ENCODE measurements around the gene RCAN2.

RCAN2 gene

GRCh38 chr6:46440141-46440540 is 51.1 kb downstream of the RCAN2 start:
- H3K4me1 ChIP-seq (ENCODE audit: control insufficient read depth, insufficient read depth, low read length), result peaks cover 6% of the 10 kb centered on the region
- H3K9ac ChIP-seq (ENCODE audit: low read length in 2 of 2), result no peak overlapping the region
- H3K27me3 ChIP-seq (ENCODE audit: control insufficient read depth in 1 of 2, insufficient read depth in 2 of 2, low read length in 2 of 2), result no peaks in the 10 kb centered on the region
- H3K27ac ChIP-seq (ENCODE audit: low read length), result no peak overlapping the region
- no peaks in the 10 kb centered on the region for H3K36me3 ChIP-seq (ENCODE audit: control insufficient read depth in 2 of 2, insufficient read depth in 2 of 2, low read length in 2 of 2)
- no peak overlapping the region for H3K4me3 ChIP-seq (ENCODE audit: low read length in 2 of 2)
- peaks cover 0 to 3% of the 10 kb centered on the region in 2 donors for H3K9me3 ChIP-seq (ENCODE audit: control insufficient read depth in 2 of 2, low read length in 2 of 2)

- no peak overlapping the region for H3K4me3 ChIP-seq (ENCODE audit: low read length in 2 of 2)
- H3K36me3 ChIP-seq (ENCODE audit: control insufficient read depth in 2 of 2, insufficient read depth in 2 of 2, low read length in 2 of 2), result no peaks in the 10 kb centered on the region
- H3K9me3 ChIP-seq (ENCODE audit: control insufficient read depth in 2 of 2, low read length in 2 of 2), result no peaks in the 10 kb centered on the region
- H3K27ac ChIP-seq (ENCODE audit: low read length), result no peak overlapping the region
- H3K9ac ChIP-seq (ENCODE audit: low read length in 2 of 2), result no peak overlapping the region
- H3K27me3 ChIP-seq (ENCODE audit: control insufficient read depth in 1 of 2, insufficient read depth in 2 of 2, low read length in 2 of 2), result no peaks in the 10 kb centered on the region
- peaks cover 6% of the 10 kb centered on the region for H3K4me1 ChIP-seq (ENCODE audit: control insufficient read depth, insufficient read depth, low read length)
Observed at GRCh38 chr6:46438245-46438644, 53.0 kb downstream of the RCAN2 start.

- Histone ChIP-seq H3K9me3 (ENCODE audit: control insufficient read depth in 2 of 2, low read length in 2 of 2) (no peaks in the 10 kb centered on the region), H3K27me3 (ENCODE audit: control insufficient read depth in 1 of 2, insufficient read depth in 2 of 2, low read length in 2 of 2) (no peaks in the 10 kb centered on the region), H3K9ac (ENCODE audit: low read length in 2 of 2) (no peak overlapping the region), H3K27ac (ENCODE audit: low read length) (no peak overlapping the region), H3K36me3 (ENCODE audit: control insufficient read depth in 2 of 2, insufficient read depth in 2 of 2, low read length in 2 of 2) (no peaks in the 10 kb centered on the region), H3K4me3 (ENCODE audit: low read length in 2 of 2) (no peak overlapping the region), H3K4me1 (ENCODE audit: control insufficient read depth, insufficient read depth, low read length) (peaks cover 6% of the 10 kb centered on the region)
Observed at GRCh38 chr6:46437671-46438221, 53.5 kb downstream of the RCAN2 start.

GRCh38 chr6:46422619-46423018 is 68.6 kb downstream of the RCAN2 start:
- Histone ChIP-seq H3K4me1 (ENCODE audit: control insufficient read depth, insufficient read depth, low read length) (no peaks in the 10 kb centered on the region), H3K27me3 (ENCODE audit: control insufficient read depth in 1 of 2, insufficient read depth in 2 of 2, low read length in 2 of 2) (no peaks in the 10 kb centered on the region), H3K27ac (ENCODE audit: low read length) (no peak overlapping the region), H3K9ac (ENCODE audit: low read length in 2 of 2) (no peak overlapping the region), H3K36me3 (ENCODE audit: control insufficient read depth in 2 of 2, insufficient read depth in 2 of 2, low read length in 2 of 2) (no peaks in the 10 kb centered on the region), H3K4me3 (ENCODE audit: low read length in 2 of 2) (no peak overlapping the region), H3K9me3 (ENCODE audit: control insufficient read depth in 2 of 2, low read length in 2 of 2) (no peaks in the 10 kb centered on the region)

- H3K27ac ChIP-seq (ENCODE audit: low read length), result no peak overlapping the region
- H3K9ac ChIP-seq (ENCODE audit: low read length in 2 of 2), result no peak overlapping the region
Observed at GRCh38 chr6:46421939-46422338, 69.3 kb downstream of the RCAN2 start.

GRCh38 chr6:46420921-46421638 is 70.2 kb downstream of the RCAN2 start:
- Histone ChIP-seq H3K4me1 (ENCODE audit: control insufficient read depth, insufficient read depth, low read length) (no peaks in the 10 kb centered on the region), H3K27me3 (ENCODE audit: control insufficient read depth in 1 of 2, insufficient read depth in 2 of 2, low read length in 2 of 2) (no peaks in the 10 kb centered on the region), H3K4me3 (ENCODE audit: low read length in 2 of 2) (no peak overlapping the region), H3K9me3 (ENCODE audit: control insufficient read depth in 2 of 2, low read length in 2 of 2) (no peaks in the 10 kb centered on the region), H3K27ac (ENCODE audit: low read length) (no peak overlapping the region), H3K9ac (ENCODE audit: low read length in 2 of 2) (no peak overlapping the region), H3K36me3 (ENCODE audit: control insufficient read depth in 2 of 2, insufficient read depth in 2 of 2, low read length in 2 of 2) (no peaks in the 10 kb centered on the region)

More at GRCh38 chr6:46421939-46422338, 69.3 kb downstream of the RCAN2 start:
- H3K27me3 ChIP-seq (ENCODE audit: control insufficient read depth in 1 of 2, insufficient read depth in 2 of 2, low read length in 2 of 2), result no peaks in the 10 kb centered on the region
- H3K36me3 ChIP-seq (ENCODE audit: control insufficient read depth in 2 of 2, insufficient read depth in 2 of 2, low read length in 2 of 2), result no peaks in the 10 kb centered on the region
- no peaks in the 10 kb centered on the region for H3K9me3 ChIP-seq (ENCODE audit: control insufficient read depth in 2 of 2, low read length in 2 of 2)
- no peak overlapping the region for H3K4me3 ChIP-seq (ENCODE audit: low read length in 2 of 2)
- H3K4me1 ChIP-seq (ENCODE audit: control insufficient read depth, insufficient read depth, low read length), result no peaks in the 10 kb centered on the region

GRCh38 chr6:46419576-46420002 is 71.7 kb downstream of the RCAN2 start:
- Histone ChIP-seq H3K27ac (ENCODE audit: low read length) (no peak overlapping the region), H3K27me3 (ENCODE audit: control insufficient read depth in 1 of 2, insufficient read depth in 2 of 2, low read length in 2 of 2) (no peaks in the 10 kb centered on the region), H3K9me3 (ENCODE audit: control insufficient read depth in 2 of 2, low read length in 2 of 2) (no peaks in the 10 kb centered on the region), H3K4me1 (ENCODE audit: control insufficient read depth, insufficient read depth, low read length) (no peaks in the 10 kb centered on the region), H3K4me3 (ENCODE audit: low read length in 2 of 2) (no peak overlapping the region), H3K9ac (ENCODE audit: low read length in 2 of 2) (no peak overlapping the region), H3K36me3 (ENCODE audit: control insufficient read depth in 2 of 2, insufficient read depth in 2 of 2, low read length in 2 of 2) (no peaks in the 10 kb centered on the region)

GRCh38 chr6:46414398-46414797 is 76.9 kb downstream of the RCAN2 start:
- Histone ChIP-seq H3K4me1 (ENCODE audit: control insufficient read depth, insufficient read depth, low read length) (no peaks in the 10 kb centered on the region), H3K27ac (ENCODE audit: low read length) (no peak overlapping the region), H3K27me3 (ENCODE audit: control insufficient read depth in 1 of 2, insufficient read depth in 2 of 2, low read length in 2 of 2) (no peaks in the 10 kb centered on the region), H3K36me3 (ENCODE audit: control insufficient read depth in 2 of 2, insufficient read depth in 2 of 2, low read length in 2 of 2) (no peaks in the 10 kb centered on the region), H3K4me3 (ENCODE audit: low read length in 2 of 2) (no peak overlapping the region), H3K9me3 (ENCODE audit: control insufficient read depth in 2 of 2, low read length in 2 of 2) (no peaks in the 10 kb centered on the region), H3K9ac (ENCODE audit: low read length in 2 of 2) (no peak overlapping the region)

- Histone ChIP-seq H3K9me3 (ENCODE audit: control insufficient read depth in 2 of 2, low read length in 2 of 2) (no peaks in the 10 kb centered on the region), H3K27ac (ENCODE audit: low read length) (no peak overlapping the region)
Observed at GRCh38 chr6:46412662-46413061, 78.6 kb downstream of the RCAN2 start.

GRCh38 chr6:46411456-46412197 is 79.6 kb downstream of the RCAN2 start:
- Histone ChIP-seq H3K9me3 (ENCODE audit: control insufficient read depth in 2 of 2, low read length in 2 of 2) (no peaks in the 10 kb centered on the region), H3K27me3 (ENCODE audit: control insufficient read depth in 1 of 2, insufficient read depth in 2 of 2, low read length in 2 of 2) (no peaks in the 10 kb centered on the region), H3K27ac (ENCODE audit: low read length) (no peak overlapping the region), H3K9ac (ENCODE audit: low read length in 2 of 2) (no peak overlapping the region), H3K4me3 (ENCODE audit: low read length in 2 of 2) (no peak overlapping the region), H3K36me3 (ENCODE audit: control insufficient read depth in 2 of 2, insufficient read depth in 2 of 2, low read length in 2 of 2) (no peaks in the 10 kb centered on the region), H3K4me1 (ENCODE audit: control insufficient read depth, insufficient read depth, low read length) (peaks cover 7% of the 10 kb centered on the region)

More at GRCh38 chr6:46412662-46413061, 78.6 kb downstream of the RCAN2 start:
- H3K27me3 ChIP-seq (ENCODE audit: control insufficient read depth in 1 of 2, insufficient read depth in 2 of 2, low read length in 2 of 2), result no peaks in the 10 kb centered on the region
- no peak overlapping the region for H3K4me3 ChIP-seq (ENCODE audit: low read length in 2 of 2)
- no peaks in the 10 kb centered on the region for H3K36me3 ChIP-seq (ENCODE audit: control insufficient read depth in 2 of 2, insufficient read depth in 2 of 2, low read length in 2 of 2)
- peaks cover 7% of the 10 kb centered on the region for H3K4me1 ChIP-seq (ENCODE audit: control insufficient read depth, insufficient read depth, low read length)
- H3K9ac ChIP-seq (ENCODE audit: low read length in 2 of 2), result no peak overlapping the region
